GM21360 (cell line): Measurements from ENCODE around the gene RYR3.
"Not testable (repeated sequence)": the region's sequence is repeated elsewhere in the genome, so short reads cannot be mapped to it uniquely, and the experiment has no call there.

ENCODE experiments used
- ATAC-seq: cut with Tn5 transposase; IDR thresholded peaks from one replicate; pipeline ENCODE4 v1.9.1; 2021; ENCODE audit warnings: mild to moderate bottlenecking, moderate library complexity; ENCODE audit not compliant: unreplicated experiment

Gene RYR3

DNA sequence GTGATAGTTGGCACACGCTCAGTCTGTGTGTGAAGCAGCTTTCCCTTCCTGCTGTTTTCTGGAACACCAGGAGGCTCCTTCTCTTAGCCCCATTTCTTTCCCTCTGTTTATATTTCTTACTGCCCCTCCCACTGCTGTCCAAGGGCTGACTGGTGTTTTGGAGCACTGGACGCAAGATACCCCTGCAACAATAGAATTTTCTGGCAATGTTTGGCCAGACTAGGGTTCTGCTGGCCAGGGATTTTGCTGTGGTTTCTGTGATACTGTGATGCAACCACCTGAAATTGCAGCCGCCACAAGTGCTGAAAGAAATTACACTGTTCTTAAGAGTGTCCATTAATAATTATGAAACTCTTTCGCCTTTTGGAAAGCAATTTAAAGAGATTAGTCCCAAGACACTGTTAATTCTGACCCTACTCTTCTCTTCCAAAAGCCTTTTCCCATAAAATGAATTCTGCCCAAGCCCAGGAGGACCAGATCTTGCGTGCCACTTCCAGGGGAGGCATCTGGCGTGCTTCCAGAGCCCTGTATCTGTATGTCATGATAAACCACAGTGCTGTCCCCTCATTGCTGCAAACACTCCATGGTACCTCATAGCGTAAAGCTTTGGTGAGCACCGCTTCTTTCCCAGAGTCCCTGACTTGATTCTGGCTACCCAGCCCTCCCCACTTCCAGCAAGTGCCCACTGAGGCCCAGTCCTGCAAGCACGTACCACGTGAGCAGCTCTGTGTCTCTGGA lies 498.1 kb downstream of the RYR3 start:
- no peak for ATAC-seq

DNA sequence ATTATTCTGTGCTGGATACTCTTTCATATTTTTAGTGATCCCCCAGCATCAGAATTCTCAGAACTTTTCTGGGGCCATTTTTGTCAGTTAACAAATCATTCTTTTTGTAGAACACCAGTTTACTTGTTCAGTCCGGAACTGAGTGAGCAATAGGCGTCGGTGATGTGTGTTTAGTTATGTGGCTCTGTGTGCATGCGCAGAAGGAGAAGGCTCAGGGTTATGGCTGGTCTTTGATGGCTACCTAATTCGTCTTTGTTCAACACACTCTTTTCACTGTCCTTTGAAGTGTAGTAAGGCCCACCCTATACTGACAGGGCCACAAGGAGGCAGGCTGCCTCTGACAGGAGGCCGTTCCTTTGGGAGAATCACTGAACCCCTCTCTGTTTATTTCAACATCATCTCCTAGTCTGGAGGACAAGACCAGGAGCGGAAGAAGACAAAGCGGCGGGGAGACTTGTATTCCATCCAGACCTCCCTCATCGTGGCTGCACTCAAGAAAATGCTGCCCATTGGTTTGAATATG lies 499.4 kb downstream of the RYR3 start:
- ATAC-seq, result no peak

DNA sequence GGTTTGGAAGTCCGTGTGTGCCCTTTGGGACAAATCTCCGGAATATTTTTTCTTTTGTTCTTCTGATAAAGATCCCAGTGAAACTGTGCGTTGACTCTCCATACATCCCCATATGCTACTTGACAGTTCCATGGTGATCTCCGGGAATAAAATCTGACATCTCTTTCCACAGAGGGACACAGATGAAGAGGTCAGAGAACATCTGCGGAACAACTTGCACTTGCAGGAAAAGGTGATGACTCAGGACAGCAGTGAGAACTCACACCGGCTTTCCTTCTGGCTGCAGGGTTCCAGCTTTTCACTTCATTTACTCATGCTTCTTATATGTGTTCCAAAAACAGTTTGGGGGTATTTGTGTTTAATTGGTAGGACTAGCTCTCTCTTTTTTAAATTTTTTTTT lies 500.0 kb downstream of the RYR3 start:
- ATAC-seq, result no peak

DNA sequence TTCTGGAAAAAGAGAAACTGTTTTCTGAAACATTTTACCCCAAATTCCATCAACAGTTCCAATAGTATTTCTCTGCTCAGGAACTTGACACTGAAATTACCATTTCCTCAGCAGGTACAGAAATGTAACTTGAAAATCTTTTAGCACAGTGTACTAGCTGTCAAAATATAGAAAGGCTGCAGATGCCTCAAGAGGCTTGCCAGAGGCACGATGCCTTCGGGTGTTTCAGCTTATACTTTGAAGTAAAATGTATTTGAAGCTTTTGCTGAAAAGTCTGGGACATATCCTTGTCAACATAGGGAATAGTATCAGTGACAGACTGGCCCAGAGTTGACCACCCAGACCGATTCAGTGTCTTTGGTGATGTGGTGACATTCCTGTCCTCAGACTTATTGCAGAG lies 503.1 kb downstream of the RYR3 start:
- no peak for ATAC-seq

- not testable (repeated sequence) for ATAC-seq
Measured at GRCh38 chr15:33819499-33819898, 508.7 kb downstream of the RYR3 start.

DNA sequence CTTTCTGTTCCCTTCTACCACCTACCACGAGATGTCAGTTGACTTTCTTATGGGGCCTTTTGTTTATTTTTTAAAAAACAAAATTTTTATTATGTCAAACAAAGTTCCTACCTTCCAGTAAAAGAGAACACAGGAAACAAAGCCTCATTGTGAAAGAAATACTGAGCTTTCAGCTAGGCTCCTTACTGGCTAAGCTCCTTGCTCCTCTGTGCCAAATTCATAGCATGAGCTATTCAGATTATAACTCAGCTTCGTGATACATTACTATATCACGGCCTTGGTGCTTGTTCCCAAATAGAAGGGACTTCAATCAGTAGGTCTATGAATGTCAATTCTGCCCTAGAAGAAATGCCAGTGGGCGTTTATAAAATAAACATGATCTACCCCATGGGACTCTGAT lies 511.7 kb downstream of the RYR3 start:
- ATAC-seq, result no peak

- ATAC-seq, result no peak
Measured at GRCh38 chr15:33823119-33823518, 512.4 kb downstream of the RYR3 start.

- no peak for ATAC-seq
Measured at GRCh38 chr15:33825453-33825852, 514.7 kb downstream of the RYR3 start.

GRCh38 chr15:33826201-33826600 lies 515.4 kb downstream of the RYR3 start:
- ATAC-seq, result no peak

DNA sequence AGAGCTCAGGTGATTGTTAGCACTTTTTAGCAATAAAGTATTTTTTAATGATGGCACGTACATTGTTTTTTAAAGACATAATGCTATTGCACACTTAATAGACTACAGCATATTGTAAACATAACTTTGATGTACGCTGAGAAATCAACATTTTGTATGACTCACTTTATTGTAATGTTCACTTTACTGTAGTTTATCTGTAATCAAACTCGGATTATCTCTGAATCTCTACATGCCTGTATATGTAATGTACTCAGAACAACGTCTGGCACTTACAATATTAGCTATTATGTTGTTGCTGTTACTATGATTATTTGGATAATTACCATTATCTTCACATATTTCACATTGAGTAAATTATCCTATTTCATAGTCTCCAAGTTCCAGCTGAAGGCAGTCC lies 519.6 kb downstream of the RYR3 start:
- ATAC-seq, result no peak

DNA sequence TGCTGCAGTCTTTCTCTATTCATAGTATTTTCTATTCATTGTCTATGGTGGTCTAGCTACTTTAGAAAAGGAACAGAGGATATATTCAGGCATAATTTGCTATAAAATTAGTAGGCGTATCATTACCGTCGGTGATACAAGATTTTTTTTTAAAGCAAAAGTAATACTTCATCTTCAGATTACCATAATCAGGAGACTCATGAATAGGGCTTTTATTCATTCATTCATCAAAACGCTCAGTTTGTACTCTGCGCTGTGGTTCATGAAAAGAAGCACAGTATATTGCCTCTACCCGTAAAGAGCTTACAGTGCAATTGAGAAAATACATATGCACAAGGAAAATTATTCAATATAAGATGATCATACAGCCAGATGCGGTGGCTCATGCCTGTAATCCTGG lies 520.9 kb downstream of the RYR3 start:
- no peak for ATAC-seq

GRCh38 chr15:33834892-33835743 lies 524.4 kb downstream of the RYR3 start:
- no peak for ATAC-seq

GRCh38 chr15:33837294-33837693 lies 526.5 kb downstream of the RYR3 start:
- no peak for ATAC-seq

GRCh38 chr15:33839540-33839939 lies 528.8 kb downstream of the RYR3 start:
- ATAC-seq, result no peak

GRCh38 chr15:33840615-33841014 lies 529.8 kb downstream of the RYR3 start:
- ATAC-seq, result no peak

DNA sequence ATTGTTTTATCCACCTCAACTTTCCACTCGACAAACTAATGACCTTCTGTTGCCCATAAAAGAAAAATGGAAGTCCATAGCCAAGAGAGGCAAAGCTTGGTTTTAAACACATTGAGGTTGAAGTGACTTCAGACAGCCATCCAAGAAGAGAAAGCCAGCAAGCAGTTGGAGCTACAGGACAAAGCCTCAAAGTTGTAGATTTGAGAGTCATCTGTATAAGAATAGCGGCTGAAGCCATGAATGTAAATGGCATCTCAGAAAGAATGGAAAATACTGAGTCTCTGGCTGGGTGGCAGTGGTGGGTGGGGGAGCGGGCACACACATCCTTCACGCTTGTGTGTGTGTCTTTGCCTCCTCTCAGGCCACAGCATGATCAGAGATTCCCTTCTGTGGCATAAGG lies 533.4 kb downstream of the RYR3 start:
- no peak for ATAC-seq

- no peak for ATAC-seq
Measured at GRCh38 chr15:33844597-33844996, 533.8 kb downstream of the RYR3 start.

DNA sequence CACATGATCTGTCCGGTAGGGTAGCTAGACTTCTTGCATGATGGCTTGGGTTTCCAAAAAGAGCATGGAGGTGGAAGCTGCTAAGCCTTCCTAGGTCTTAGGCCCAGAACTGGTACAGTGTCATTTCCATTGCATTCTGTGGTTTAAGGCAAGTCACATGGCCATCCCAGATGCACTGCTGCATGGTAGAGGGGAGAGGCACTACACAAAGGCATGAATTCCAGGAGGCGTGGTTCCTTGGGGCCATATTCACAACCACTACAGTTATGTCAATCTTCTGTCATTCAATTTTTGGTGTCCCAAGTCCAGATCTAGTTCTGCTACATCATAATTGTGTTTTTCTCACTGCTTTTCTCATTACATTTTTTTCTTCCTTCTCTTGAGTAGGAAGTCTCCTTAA lies 535.4 kb downstream of the RYR3 start:
- no peak for ATAC-seq

- no peak for ATAC-seq
Measured at GRCh38 chr15:33846862-33847261, 536.1 kb downstream of the RYR3 start.

DNA sequence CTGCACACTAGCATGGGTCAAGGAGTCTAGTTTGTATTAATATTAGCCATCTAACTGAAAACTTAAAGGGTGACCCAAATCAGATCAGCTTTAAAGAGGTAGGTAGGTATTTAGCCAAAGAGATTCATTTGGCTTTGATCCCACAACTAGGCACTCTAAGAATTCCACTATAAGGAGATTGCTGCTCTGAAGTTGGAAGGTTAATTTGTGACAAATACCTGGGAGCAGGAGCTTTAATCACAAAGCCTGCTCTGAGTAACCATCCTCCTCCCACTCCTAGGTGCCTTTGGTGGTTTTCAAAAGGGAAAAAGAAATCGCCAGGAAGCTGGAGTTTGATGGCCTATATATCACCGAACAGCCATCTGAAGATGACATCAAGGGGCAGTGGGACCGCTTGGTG lies 537.2 kb downstream of the RYR3 start:
- ATAC-seq, result no peak

DNA sequence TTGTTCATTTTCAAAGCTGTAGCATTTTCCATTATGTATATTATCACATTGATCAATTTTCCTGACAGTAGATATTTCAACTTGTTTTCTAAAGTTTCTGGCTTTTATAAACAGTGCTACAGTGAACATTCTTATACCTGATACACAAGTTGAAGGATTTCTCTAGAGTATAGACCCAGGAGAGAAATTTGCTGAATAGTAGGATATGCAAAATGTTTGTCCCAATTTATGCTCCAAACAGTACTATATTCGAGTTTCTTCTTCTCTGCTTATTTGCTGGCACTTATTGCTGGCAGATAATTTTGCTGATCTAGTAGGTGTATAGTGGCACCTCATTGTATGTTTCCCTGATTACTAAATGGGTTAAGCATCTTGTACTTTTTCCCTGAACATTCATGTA lies 540.3 kb downstream of the RYR3 start:
- ATAC-seq, result no peak

- no peak for ATAC-seq
Measured at GRCh38 chr15:33852094-33852493, 541.3 kb downstream of the RYR3 start.
